GM19438 (cell line): ENCODE measurements around the gene CLN3.
"Not testable (repeated sequence)": the region's sequence is repeated elsewhere in the genome, so short reads cannot be mapped to it uniquely, and the experiment has no call there.

Source experiments
- ATAC-seq: cut with Tn5 transposase; IDR thresholded peaks from one replicate; pipeline ENCODE4 v1.9.1; 2021; ENCODE audit warnings: low read depth; ENCODE audit not compliant: unreplicated experiment

CLN3 gene

DNA sequence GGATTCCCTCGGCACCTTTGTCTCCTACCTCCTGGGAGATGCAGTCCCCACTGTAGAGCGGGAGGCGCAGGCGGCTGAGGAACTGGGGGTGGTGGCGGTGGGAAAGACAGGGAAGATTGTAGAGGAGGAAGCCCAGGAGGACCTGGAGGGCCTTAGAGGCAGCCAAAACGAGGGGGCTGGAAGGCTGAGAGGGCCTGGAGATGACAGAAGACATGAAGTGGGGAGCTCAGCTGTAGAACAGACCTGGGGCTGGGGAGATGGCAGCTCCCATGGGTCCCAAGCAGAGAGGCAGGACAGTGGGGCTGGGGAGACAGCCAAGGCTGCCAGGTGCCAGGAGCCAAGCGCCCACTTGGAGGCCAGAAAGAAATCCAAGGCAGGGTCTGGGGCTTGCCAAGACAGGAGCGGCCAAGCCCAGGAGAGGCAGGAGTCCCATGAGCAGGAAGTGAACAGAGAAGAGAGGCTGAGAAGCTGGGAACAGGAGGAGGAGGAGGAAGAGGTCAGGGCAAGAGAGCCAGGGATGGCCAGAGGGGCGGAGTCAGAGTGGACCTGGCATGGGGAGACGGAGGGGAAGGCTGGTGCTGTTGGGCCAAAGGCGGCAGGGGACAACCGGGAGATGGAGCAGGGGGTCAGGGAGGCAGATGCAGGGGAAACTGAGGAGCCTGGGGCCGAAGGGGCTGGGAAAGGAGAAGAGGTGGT lies 3.4 kb upstream of the CLN3 start:
- ATAC-seq, result no peak

DNA sequence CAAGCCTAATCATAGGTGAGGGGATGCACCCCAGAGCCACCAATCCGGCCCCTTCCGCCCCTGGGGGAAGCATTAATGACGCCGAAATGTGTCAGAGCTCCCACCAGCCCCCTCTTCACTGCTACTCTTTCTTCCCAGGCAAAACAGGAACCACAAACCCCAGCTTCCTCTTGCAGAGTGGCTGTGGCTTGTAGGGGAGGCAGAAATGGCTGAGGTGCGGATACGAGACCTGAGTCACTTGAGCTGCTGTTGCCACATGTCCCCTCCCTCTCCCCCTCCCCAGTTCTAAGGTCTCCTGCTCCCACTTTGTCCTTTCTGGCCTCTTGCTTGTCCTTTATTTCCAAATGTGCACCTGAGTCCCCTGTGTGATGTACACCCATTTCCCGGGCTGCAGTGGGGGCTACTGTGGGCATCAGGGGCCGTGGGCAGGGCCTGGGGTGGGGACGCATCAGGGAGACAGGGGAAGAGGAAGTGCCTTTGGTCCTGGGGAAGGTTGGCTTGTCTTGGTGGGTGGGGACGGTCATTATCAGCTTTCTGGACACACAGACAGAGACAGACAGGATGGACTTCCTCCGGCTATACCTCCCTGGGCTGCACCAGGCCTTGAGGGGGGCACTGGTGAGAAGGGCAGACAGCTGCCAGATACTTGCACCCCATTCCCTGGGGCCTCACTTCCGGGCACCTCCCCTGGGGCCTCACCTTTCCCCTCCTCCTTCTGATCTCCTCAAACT lies 2.4 kb upstream of the CLN3 start, which contains the start of gene APOBR:
APOBR (plus strand) TSS at position 523 of the 731 bp plus-strand sequence; CDS start at position 562, 39 bp downstream.
- peak; percentile 35 for ATAC-seq

DNA sequence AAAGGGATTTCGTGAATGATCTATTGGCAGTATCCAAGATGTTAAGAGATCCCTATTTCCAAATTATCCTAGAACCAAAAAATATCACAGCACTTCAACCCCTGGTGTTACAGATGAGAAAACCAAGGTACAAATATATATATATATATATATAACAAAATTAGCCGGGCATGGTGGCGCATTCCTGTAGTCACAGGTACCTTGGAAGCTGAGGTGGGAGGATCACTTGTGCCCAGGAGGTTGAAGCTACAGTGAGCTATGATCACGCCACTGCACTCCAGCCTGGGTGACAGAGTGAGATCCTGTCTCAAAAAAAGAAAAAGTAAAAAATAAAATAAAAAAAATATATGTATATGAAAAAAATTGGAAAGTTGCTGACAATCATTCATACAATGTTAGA lies 637 bp upstream of the CLN3 start:
- no peak for ATAC-seq

DNA sequence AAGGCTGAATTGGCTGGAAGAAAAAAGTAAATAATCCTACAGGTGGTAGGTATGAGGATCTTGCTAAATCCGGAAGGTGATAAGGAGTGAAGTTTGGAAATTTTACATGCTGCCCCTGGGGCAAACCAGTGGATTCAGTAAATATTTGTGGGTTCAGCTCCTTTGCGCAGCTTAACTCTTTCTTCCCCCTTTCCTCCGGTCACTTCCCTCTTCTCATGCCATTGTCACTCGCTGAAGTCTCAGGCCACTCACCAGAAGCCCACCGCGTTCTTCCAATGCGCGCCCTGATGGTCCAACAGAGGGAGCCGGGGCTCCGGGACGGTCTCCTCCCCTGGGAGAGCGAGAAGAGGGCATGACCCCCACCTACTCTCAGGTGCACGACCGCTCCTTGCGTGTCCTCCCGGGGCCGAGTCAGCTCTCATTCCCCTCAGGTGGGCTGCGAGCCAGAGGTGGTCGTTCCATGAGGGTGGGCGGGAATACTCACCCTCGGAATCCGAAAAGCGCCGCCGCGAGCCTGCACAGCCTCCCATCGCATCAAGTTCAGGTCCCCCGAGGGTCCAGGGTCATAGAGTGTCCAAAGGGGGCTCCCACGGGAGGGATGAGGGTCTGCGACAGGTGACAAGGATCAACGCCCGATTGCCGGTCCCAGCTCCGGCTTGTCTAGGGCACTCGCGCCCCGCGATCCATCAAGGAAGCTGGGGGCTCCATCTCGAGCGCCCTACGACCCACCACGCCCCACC lies 474 bp downstream of the CLN3 start:
- no peak for ATAC-seq

DNA sequence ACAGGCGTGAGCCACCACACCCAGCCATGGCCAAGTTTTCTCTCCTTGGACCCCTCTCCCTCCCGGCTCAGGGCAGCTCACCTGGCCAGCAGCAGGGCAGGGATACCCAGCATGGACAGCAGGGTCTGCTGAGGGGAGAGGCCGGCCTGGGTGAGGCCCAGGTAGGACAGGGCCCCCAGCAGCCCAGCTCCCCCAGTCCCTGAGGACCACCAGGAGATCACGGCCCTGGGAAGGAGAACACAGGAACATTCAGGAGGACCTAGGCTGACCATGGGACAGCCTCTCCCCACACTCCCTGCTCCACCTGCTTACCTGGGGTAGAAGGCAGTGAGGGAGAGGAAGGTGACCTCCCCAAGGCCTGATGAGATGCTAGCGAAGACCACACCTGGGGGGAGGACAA lies 5.6 kb downstream of the CLN3 start:
- ATAC-seq, result no peak

DNA sequence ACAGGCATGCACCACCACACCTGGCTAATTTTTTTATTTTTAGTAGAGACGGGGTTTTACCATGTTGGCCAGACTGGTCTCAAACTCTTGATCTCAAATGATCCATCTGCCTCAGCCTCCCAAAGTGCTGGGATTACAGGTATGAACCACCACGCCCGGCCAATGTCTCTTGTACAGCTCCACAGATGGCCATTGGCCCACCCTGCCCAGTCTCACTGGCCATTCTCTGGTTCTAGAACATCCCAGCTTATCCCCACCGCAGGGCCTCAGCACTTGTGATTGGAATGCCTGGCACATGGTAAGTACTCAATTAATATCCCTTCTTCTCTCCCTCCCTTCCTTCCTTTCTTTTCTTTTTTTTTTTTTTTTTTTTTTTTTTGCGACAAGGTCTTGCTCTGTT lies 8.5 kb downstream of the CLN3 start:
- not testable (repeated sequence) for ATAC-seq

DNA sequence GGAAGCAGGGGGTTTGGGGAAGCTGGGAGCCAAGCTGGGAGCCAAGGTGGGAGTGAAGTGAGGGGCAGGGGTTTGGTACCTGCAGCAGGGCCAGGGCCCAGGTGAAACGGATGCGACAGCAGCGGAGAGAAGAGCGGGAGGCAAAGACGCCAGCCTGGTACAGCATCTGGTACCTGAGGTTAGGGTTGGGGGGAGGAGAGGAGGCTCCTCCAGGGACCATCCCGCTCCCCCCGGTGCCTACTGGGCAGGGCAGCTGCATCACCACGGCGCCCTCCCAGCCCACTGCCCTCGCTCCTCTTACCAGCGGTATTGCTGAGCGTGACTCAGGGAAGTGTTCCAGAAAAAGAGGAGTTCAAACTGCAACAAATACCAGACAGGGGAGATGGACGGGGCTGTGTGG lies 9.8 kb downstream of the CLN3 start:
- ATAC-seq, result no peak

DNA sequence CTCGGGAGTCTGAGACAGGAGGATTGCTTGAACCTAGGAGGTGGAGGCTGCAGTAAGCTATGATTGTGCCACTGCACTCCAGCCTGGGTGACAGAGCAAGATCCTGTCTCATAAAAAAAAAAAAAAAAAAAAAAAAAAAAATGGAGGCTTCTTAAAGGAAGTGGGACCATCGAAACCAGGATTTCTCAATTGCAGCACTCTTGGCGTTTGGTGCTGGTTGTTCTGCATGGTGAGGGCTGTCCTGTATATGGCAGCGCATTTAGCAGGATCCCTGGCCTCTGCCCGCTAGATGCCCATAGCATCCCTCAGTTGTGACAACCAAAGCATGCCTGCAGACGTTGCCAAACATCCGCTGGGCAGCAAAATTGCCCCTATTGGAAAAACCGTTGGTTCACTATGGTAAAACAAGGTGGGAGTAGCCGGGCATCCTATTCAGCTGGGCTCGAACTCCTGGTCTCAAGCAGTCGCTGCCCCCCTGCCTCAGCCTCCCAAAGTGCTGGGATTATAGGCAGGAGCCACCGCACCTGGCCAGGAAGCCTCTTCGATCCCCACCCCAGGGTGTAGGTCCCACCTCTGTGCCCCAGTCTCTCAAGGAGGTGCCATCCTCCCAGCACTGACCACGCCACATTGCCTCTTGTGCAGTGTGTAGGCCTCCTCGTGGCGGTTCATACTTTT lies 13.2 kb downstream of the CLN3 start:
- no peak for ATAC-seq

DNA sequence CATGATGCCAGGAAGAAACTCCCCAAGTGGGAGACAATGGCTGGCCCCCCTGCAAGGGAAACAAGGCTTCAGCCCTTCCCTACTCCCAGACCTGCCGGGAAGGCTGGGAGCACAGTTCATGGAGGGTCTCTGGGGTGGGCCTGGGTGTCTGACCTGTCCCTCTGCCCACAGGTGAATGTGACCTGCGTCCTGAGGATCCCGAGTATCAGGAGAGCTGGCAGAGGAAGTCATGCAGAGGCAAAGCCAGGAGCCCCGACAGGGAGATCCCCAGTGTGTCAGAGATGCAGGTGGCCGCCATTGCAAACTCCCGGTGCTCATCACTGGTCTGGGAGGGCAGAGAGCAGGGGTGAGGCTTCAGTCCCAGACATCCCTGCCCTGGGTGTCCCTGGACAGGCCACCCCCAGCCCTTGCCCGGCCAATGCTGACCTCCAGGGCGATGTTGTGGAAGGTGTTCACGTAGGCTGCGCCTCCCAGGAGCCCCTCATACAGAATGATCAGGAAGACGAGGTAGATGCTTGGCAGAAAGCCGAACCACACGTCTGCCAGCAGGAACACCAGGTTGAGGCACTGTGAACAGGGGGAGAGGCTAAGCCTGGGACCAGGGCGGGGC lies 14.5 kb downstream of the CLN3 start:
- no peak for ATAC-seq

DNA sequence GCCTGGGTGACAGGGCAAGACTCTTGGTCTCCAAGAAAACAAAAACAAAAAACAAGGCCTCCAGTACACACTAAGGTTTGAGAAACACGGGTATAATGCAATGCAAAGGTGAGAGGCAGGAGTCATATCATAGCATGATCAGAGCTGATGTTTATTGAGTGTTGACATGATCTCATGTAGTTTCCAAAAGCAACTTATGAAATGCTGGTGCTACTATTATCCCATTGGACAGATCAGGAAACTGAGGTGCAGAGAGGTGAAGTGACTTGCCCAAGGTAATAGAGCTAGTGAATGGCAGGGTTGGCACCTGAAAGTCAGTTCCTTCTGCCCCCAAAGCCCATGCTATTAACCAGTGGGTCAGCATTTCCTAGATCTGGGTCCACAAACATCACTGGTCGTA lies 16.7 kb downstream of the CLN3 start:
- no peak for ATAC-seq

DNA sequence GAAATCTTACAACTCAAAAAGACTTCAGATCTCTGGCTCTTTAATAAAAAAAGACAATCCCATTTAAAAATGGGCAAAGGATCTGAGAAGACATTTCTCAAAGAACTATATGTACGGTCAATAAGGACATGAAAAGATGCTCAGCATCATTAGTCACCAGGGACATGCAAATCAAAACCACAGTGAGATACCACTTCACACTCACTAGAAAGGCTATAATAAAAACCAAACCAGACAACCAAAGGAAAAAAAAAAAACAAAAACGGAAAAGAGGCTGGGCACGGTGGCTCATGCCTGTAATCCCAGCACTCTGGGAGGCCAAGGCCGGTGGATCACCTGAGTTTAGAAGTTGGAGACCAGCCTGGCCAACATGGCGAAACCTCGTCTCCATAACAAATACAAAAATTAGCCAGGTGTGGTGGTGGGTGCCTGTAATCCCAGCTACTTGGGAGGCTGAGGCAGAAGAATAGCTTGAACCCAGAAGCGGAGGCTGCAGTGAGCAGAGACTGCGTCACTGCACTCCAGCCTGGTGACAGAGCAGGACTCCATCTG lies 18.1 kb downstream of the CLN3 start:
- ATAC-seq, result no peak

DNA sequence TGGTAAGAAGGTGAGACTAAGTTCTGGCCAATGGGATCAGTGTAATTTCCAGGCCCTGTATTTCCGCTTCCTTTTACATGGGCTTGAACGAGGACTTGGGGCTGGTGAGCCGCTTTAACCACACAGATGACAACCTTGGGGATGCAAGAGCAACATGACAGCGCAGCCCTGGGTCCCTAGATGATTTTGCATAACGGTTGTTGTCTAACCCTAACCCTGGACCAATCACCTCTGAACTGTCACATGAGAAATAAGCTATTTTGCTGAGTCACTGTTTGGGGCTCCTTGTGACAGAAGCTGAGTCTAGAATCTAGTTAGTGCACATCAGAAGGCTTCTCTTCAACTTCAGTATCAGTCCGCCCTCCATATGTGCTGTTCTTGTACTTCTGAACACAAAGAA lies 44.8 kb downstream of the CLN3 start:
- not testable (repeated sequence) for ATAC-seq

DNA sequence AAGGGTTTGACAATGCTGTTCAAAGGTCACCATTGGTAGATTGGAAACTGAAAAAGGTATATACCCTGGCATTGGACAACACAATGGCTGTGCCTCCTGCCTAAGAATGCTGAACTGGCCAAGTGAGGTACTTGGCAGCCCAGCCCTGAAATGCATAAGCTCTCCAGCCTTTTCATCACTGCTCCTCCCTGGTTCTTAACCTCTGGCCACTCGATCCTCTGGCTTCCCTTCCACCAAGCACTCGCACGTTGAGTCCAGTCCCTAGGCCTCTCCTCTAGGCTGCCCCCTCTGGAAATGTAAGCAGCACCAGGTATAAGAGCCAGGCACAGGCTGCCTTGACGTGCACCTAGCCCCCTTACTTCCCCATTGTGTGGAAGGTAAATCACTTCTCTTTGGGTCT lies 45.5 kb downstream of the CLN3 start:
- not testable (repeated sequence) for ATAC-seq

DNA sequence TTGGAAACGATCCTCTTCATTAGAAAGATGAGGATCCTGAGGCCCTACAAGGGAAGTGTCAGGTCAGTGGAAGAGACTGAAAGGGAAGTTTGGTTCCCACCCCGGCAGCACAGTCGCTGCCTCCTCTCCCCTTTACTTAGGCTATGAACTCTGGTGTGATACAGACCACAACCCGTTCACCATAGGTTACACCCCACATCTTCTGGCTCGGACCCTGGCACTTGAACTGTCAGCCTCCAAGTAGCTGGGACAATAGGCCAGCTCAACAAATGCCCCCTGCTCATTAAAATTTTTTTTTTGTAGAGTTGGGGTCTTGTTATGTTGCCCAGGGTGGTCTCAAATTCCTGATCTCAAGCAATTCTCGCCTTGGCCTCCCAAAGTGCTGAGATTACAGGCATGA lies 47.9 kb downstream of the CLN3 start:
- ATAC-seq, result not testable (repeated sequence)

DNA sequence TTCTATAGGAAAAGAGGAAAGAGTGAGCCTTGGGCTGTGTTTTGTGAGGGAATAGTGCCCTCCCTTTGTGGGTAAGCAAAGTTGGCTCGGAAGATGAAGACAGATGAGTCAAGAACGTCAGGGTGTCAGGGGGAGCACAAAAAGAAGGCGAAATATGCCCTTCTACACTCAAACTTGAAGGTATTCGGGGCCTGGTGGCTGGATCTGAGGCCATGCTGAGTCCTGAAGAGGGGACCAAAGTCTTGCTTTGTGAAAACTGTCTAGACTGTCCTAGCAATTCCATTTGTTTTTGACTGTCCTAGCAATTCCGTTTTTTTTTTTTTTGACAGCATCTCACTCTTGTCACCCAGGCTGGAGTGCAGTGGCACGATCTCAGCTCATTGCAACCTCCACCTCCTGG lies 53.0 kb downstream of the CLN3 start:
- ATAC-seq, result not testable (repeated sequence)

DNA sequence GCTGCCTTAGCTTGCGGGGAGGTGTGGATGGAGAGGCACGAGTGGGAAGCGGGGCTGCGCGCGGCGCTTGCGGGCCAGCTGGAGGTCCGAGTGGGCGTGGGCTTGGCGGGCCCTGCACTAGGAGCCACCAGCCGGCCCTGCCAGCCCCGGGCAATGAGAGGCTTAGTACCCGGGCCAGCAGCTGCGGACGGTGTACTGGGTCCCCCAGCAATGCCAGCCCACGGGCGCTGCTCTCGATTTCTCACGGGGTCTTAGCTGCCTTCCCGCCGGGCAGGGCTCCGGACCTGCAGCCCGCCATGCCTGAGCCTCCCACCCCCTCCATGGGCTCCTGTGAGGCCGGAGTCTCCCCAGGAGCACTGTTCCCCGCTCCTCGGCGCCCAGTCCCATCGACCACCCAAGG lies 56.5 kb downstream of the CLN3 start:
- ATAC-seq, result not testable (repeated sequence)
